Kidney (tissue), 14 donors: ENCODE measurements around the gene WLS. TPM values are rescaled to one million over a fixed set of nuclear protein-coding genes. Genes with fewer than 3 reads are reported as not detected.

Experiments used
- DNase-seq, 5 donors: peaks; one replicate each; pipeline ENCODE4 v3.0.0-alpha.2; 2013 to 2020
- FAIRE-seq: peaks from 2 replicates; lab custom pipeline; 2012; peaks lifted over from hg19 to GRCh38; lab: Jason Lieb, UNC
- H3K27ac ChIP-seq, 2 donors: one replicate each; pipeline ENCODE4 v1.7.0; 2013; ENCODE audit warnings: low read depth in 2 of 2, low read length in 2 of 2, inconsistent platforms in 1 of 2
- H3K27me3 ChIP-seq: one replicate; pipeline ENCODE4 v1.7.1; 2013; ENCODE audit warnings: low read length, inconsistent platforms; ENCODE audit not compliant: control insufficient read depth, insufficient read depth
- H3K36me3 ChIP-seq, 3 donors: one replicate each; pipeline versions ENCODE4 v1.7.0 to v1.7.1; 2013; ENCODE audit warnings: low read length in 3 of 3, control low read depth in 1 of 3, inconsistent platforms in 1 of 3; ENCODE audit not compliant: insufficient read depth in 3 of 3, control insufficient read depth in 2 of 3
- H3K4me1 ChIP-seq, 3 donors: one replicate each; pipeline versions ENCODE4 v1.7.0 to v1.7.1; 2013; ENCODE audit warnings: low read length in 3 of 3, inconsistent platforms in 1 of 3, low read depth in 1 of 3; ENCODE audit not compliant: control insufficient read depth in 2 of 3, insufficient read depth in 2 of 3
- H3K4me3 ChIP-seq, 3 donors: one replicate each; pipeline versions ENCODE4 v1.7.0 to v1.8.1; 2013; ENCODE audit warnings: low read length in 3 of 3, control low read depth in 1 of 3, inconsistent platforms in 1 of 3
- H3K9ac ChIP-seq, 3 donors: one replicate each; pipeline versions ENCODE4 v1.7.0 to v1.7.1; 2013; ENCODE audit warnings: low read length in 3 of 3, control low read depth in 1 of 3, inconsistent platforms in 1 of 3
- H3K9me3 ChIP-seq, 3 donors: one replicate each; pipeline versions ENCODE4 v1.7.0 to v1.7.1; 2013; ENCODE audit warnings: low read length in 3 of 3, control low read depth in 1 of 3, inconsistent platforms in 1 of 3; ENCODE audit not compliant: control insufficient read depth in 2 of 3, insufficient read depth in 1 of 3
- CTCF ChIP-seq: IDR thresholded peaks from 3 replicates; pipeline ENCODE4 v1.5.1; 2012; ENCODE audit warnings: mild to moderate bottlenecking, moderate library complexity, borderline replicate concordance; ENCODE audit not compliant: insufficient read depth; ENCODE audit errors: extremely low read depth
- intact Hi-C: fragments of 100-400 bp; cut with DNase I; formaldehyde crosslinking; loops from one replicate; pipeline ENCODE4 v1.11.1; 2022
- polyA plus RNA-seq: library from polyadenylated mRNA; stranded (reverse); fragments of 350-450 nt; fragmentation: Illumina TruSeq; extraction: RNeasy Lipid Tissue Mini Kit (QIAGEN cat#74804); gene quantifications from one replicate; pipeline ENCODE4 v1.2.3, GENCODE V29; 2014; ENCODE audit warnings: low read depth, low replicate concordance; ENCODE audit not compliant: insufficient read depth
- total RNA-seq: library from RNA; stranded (reverse); fragmentation: NEBNext Ultra II Directional; extraction: Animal tissue kit (Norgen Biotek cat#: 25700); gene quantifications from one replicate; pipeline ENCODE4 v1.2.1, GENCODE V29; 2021
- donor health status: control.
- donor health status: control.
- donor health status: control.
- donor health status: control.
- donor health status: control.
- donor health status: DM: yes; HTN: yes; CAD: no.
- donor health status: Normal renal cell carcinoma (clear cell type).

WLS gene
- total and polyA plus RNA-seq, 2 donors from 2014 or later = 92.3 to 147 TPM

GRCh38 chr1:68128820-68129219, 103.5 kb downstream of the WLS start:
- FAIRE-seq (no peak), DNase-seq (no peak)
- no peak for TF ChIP-seq CTCF
- Histone ChIP-seq H3K9ac (no peak overlapping the region), H3K27ac (no peak overlapping the region), H3K27me3 (no peaks in the 10 kb centered on the region), H3K4me1 (peaks cover 0 to 9% (median 4%) of the 10 kb centered on the region in 3 donors), H3K9me3 (no peaks in the 10 kb centered on the region), H3K4me3 (no peak overlapping the region), H3K36me3 (peaks cover 0 to 21% (median 3%) of the 10 kb centered on the region in 3 donors)
- intact Hi-C loops = no loop called here

DNA sequence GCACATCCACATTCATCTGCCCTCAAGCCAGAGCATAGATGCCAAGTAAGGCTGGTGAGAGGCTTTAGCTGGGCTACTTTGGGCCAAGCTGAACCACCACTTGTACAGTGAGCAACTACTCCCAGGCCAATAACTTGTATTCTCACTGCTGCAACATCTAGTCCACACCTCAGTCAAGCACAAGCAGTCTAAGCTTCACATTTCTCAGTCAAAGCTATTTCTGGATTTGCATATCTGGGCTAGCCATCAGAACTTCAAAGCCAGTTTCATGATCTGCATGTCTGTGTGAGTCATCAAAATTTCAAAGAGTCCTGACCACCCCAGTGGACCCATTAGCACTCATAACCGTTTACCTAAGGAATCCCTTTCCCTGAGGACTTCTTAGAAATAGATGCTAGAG, 104.2 kb downstream of the WLS start:
- no peaks in the 10 kb centered on the region for H3K27me3 ChIP-seq
- no peak overlapping the region for H3K9ac ChIP-seq
- no peak for TF ChIP-seq CTCF
- H3K4me3 ChIP-seq = no peak overlapping the region
- DNase-seq (no peak), FAIRE-seq (no peak)
- H3K27ac ChIP-seq = no peak overlapping the region
- intact Hi-C loops = no loop called here
- peaks cover 0 to 9% (median 4%) of the 10 kb centered on the region in 3 donors for H3K4me1 ChIP-seq
- no peaks in the 10 kb centered on the region for H3K9me3 ChIP-seq
- peaks cover 0 to 18% (median 3%) of the 10 kb centered on the region in 3 donors for H3K36me3 ChIP-seq

DNA sequence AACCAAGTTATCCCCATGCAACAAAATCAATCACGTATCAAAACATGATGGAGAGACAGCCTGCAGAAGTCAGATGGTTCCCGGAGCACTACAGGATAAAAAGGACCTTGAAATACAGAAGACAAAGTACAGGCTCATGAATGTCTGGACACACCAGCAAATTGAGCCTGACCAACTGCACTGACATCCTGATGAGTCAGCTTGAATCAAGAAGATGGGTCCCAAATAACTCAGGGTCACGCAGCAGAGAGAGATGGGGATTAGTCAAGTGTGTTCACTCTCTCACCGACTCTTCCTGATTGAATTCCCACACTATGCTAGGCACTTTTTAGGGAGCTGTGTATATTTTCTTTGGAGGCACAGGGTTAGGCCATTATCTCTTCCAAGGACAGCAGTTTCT, 110.8 kb downstream of the WLS start:
- Histone ChIP-seq H3K27ac (no peak overlapping the region), H3K9me3 (no peaks in the 10 kb centered on the region), H3K36me3 (peaks cover 0 to 8% (median 3%) of the 10 kb centered on the region in 3 donors), H3K4me3 (no peak overlapping the region), H3K27me3 (no peaks in the 10 kb centered on the region), H3K4me1 (peaks cover 0 to 5% (median 4%) of the 10 kb centered on the region in 3 donors), H3K9ac (no peak overlapping the region)
- intact Hi-C loops = no loop called here
- FAIRE-seq (no peak), DNase-seq (no peak)
- TF ChIP-seq CTCF = no peak

GRCh38 chr1:68120136-68120791, 112.1 kb downstream of the WLS start:
- no peaks in the 10 kb centered on the region for H3K9me3 ChIP-seq
- peak in 4 of 5 donors; percentile 52 to 88 (median 74) for DNase-seq
- H3K27ac ChIP-seq = peak overlapping the region; percentile 1 to 30
- peak; percentile 76 for FAIRE-seq
- peaks cover 0 to 8% (median 3%) of the 10 kb centered on the region in 3 donors for H3K36me3 ChIP-seq
- no peaks in the 10 kb centered on the region for H3K27me3 ChIP-seq
- peak; percentile 90 for TF ChIP-seq CTCF
- H3K4me1 ChIP-seq = peaks cover 0 to 5% (median 4%) of the 10 kb centered on the region in 3 donors
- H3K9ac ChIP-seq = no peak overlapping the region
- no peak overlapping the region for H3K4me3 ChIP-seq
- intact Hi-C loops = no loop called here
